Dermis microvascular lymphatic vessel endothelial cell (primary cell): ENCODE data around the gene FUCA1. TPM values are rescaled to one million over a fixed set of nuclear protein-coding genes. Genes with fewer than 3 reads are reported as not detected.
A peak's percentile ranks its signal among the peaks of the same experiment; 100 is the strongest.
"Not testable (repeated sequence)": the region's sequence is repeated elsewhere in the genome, so short reads cannot be mapped to it uniquely, and the experiment has no call there.

Source experiments
- DNase-seq, 2 donors: peaks; one replicate each; pipeline versions ENCODE4 v3.0.0 to v3.0.0-alpha.2; 2010; ENCODE audit warnings: low read depth in 2 of 2
- total RNA-seq: library from RNA; depleted of rRNA; stranded (reverse); fragments of >200 nt; gene quantifications from 2 replicates; pipeline ENCODE4 v1.2.1, GENCODE V29; 2014

FUCA1 gene
- 10.0 and 23.4 TPM in 2 replicates for total RNA-seq

GRCh38 chr1:23867895-23868556, at the start of gene FUCA1:
FUCA1 (minus strand) TSS chr1:23868290; CDS start chr1:23868286, 4 bp downstream.
- DNase-seq: peak; percentile 68 to 88

- DNase-seq: peak in 1 of 2 donors; percentile 53
These were observed 48.4 kb upstream of the FUCA1 start for GRCh38 chr1:23916209-23917131.

GRCh38 chr1:23915466-23915865, 47.4 kb upstream of the FUCA1 start:
- no peak for DNase-seq

GRCh38 chr1:23914921-23915320, 46.8 kb upstream of the FUCA1 start:
- no peak for DNase-seq

GRCh38 chr1:23913212-23913880, 45.3 kb upstream of the FUCA1 start, which contains the start of gene CNR2:
CNR2 (minus strand) TSS chr1:23913362; CDS start chr1:23875617, 37,745 bp downstream.
- no peak for DNase-seq

GRCh38 chr1:23911921-23912320, 43.8 kb upstream of the FUCA1 start:
- DNase-seq: no peak

- no peak for DNase-seq
These were observed 42.6 kb upstream of the FUCA1 start for GRCh38 chr1:23910553-23911246.

GRCh38 chr1:23910144-23910543, 42.1 kb upstream of the FUCA1 start:
- no peak for DNase-seq

- no peak for DNase-seq
These were observed 41.3 kb upstream of the FUCA1 start for GRCh38 chr1:23909412-23909811.

- no peak for DNase-seq
These were observed 40.6 kb upstream of the FUCA1 start for GRCh38 chr1:23908453-23909341.

- no peak for DNase-seq
These were observed 38.6 kb upstream of the FUCA1 start for GRCh38 chr1:23906731-23907130.

- DNase-seq: no peak
These were observed 37.5 kb upstream of the FUCA1 start for GRCh38 chr1:23905461-23906025.

- no peak for DNase-seq
These were observed 36.8 kb upstream of the FUCA1 start for GRCh38 chr1:23904748-23905357.

GRCh38 chr1:23903754-23904153, 35.7 kb upstream of the FUCA1 start:
- DNase-seq: no peak

- DNase-seq: no peak
These were observed 34.5 kb upstream of the FUCA1 start for GRCh38 chr1:23902321-23903278.

- not testable (repeated sequence) for DNase-seq
These were observed 31.9 kb upstream of the FUCA1 start for GRCh38 chr1:23900017-23900416.

GRCh38 chr1:23899070-23899469, 31.0 kb upstream of the FUCA1 start:
- no peak for DNase-seq

GRCh38 chr1:23897083-23897482, 29.0 kb upstream of the FUCA1 start:
- DNase-seq: no peak
